Ishikawa (cell line): ENCODE data around the gene EGFR.

Source experiments
- MAX ChIP-seq: IDR thresholded peaks from 2 replicates; pipeline ENCODE4 v1.6.1; 2012
- REST ChIP-seq: IDR thresholded peaks from 2 replicates; pipeline ENCODE4 v1.6.1; 2012; ENCODE audit warnings: low read depth, mild to moderate bottlenecking
- ZBTB7A ChIP-seq: IDR thresholded peaks from 2 replicates; pipeline ENCODE4 v1.6.1; 2012; ENCODE audit warnings: low read depth

- no peak for TF ChIP-seq ZBTB7A
- TF ChIP-seq REST, result no peak
- TF ChIP-seq MAX, result no peak
These were observed 64.4 kb downstream of the EGFR start for GRCh38 chr7:55083206-55083605.
